Left ventricle myocardium superior (tissue), 1 donor: ENCODE results near the gene ACER1. TPM values are rescaled to one million over a fixed set of nuclear protein-coding genes. Genes with fewer than 3 reads are reported as not detected.
A peak's percentile ranks its signal among the peaks of the same experiment; 100 is the strongest.
"Not testable (repeated sequence)": the region's sequence is repeated elsewhere in the genome, so short reads cannot be mapped to it uniquely, and the experiment has no call there.

Experiments used
- ATAC-seq: fragments of 200-7000 bp; cut with Tn5 transposase; one replicate; pipeline ENCODE4 v1.9.1; 2020; ENCODE audit warnings: mild to moderate bottlenecking, moderate library complexity
- DNase-seq: peaks from one replicate; pipeline ENCODE4 v3.0.0-alpha.2; 2020
- intact Hi-C: fragments of 100-400 bp; cut with micrococcal nuclease; formaldehyde crosslinking; loops from one replicate; pipeline ENCODE4 v1.11.0; 2022
- long read RNA-seq: library from polyadenylated mRNA; unstranded; transcript quantifications from one replicate; pipeline ENCODE4 v2.0.0, GENCODE V29; 2021
- total RNA-seq: library from RNA; stranded (reverse); fragmentation: NEBNext Ultra II Directional; extraction: Animal tissue kit (Norgen Biotek cat#: 25700); gene quantifications from one replicate; pipeline ENCODE4 v1.2.1, GENCODE V29; 2021
- donor health status: DM: no; HTN: yes; CAD: no; lungs with severe emphysema.

Gene ACER1, protein sequence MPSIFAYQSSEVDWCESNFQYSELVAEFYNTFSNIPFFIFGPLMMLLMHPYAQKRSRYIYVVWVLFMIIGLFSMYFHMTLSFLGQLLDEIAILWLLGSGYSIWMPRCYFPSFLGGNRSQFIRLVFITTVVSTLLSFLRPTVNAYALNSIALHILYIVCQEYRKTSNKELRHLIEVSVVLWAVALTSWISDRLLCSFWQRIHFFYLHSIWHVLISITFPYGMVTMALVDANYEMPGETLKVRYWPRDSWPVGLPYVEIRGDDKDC
- total RNA-seq: not detected
- long read RNA-seq: 0 reads

- intact Hi-C loops: no loop called here
- DNase-seq (no peak), ATAC-seq (no peak)
Measured at GRCh38 chr19:6333439-6333838, at the start of gene ACER1. TSS of gene ACER1 (minus strand) at chr19:6333612. CDS start at chr19:6333551, 61 bp downstream.

GRCh38 chr19:6383188-6383587, 49.8 kb upstream of the ACER1 start:
- intact Hi-C loops: no loop called here
- DNase-seq (no peak), ATAC-seq (no peak)

- intact Hi-C loops: no loop called here
- no peak for DNase-seq
Measured at GRCh38 chr19:6381030-6381750, 47.8 kb upstream of the ACER1 start.

GRCh38 chr19:6379744-6380143, 46.3 kb upstream of the ACER1 start:
- DNase-seq: no peak
- no peak for ATAC-seq
- intact Hi-C loops: no loop called here

More at GRCh38 chr19:6381030-6381750, 47.8 kb upstream of the ACER1 start:
- ATAC-seq: no peak

DNA sequence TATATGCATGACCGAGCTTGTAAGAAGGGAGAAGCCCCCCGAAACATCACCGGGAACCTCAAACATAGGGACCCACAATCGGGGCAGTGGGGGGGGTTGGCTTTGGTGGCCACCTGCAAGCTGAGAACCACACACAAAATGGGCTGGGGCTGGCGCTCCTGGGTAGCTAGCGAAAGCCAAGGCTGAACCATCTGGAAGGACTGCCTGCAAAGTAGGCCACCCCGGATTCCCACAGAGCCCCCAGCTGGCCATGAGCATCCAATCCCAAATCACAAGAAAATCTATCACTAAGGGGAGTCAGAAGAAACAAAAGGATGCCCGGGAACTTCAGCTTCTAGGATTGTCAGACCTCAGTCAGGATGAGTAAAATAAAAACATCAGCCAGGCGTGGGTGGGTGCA, 45.1 kb upstream of the ACER1 start:
- ATAC-seq: no peak
- intact Hi-C loops: no loop called here

DNA sequence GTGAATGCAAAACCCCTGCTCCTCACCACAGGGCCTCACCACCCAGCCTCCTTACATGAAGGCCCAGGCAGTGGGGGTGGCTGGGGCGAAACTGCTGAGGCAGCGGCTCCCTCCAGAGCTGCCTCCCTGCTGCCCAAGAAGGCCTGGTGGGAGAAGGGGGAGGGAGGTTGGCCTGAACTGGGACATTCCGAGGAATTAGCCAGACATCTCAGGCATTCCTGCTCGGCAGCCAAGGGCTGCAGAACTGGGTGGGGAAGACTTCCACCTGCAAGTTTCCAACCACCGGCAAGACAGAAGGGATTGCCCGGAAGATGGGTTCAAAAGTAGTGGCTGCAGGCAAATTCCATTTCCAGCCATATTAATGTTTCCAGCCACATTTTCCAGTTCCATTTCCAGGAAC, 44.6 kb upstream of the ACER1 start:
- ATAC-seq (no peak), DNase-seq (no peak)
- intact Hi-C loops: no loop called here

More for the DNA sequence above, 45.1 kb upstream of the ACER1 start:
- DNase-seq: no peak

DNA sequence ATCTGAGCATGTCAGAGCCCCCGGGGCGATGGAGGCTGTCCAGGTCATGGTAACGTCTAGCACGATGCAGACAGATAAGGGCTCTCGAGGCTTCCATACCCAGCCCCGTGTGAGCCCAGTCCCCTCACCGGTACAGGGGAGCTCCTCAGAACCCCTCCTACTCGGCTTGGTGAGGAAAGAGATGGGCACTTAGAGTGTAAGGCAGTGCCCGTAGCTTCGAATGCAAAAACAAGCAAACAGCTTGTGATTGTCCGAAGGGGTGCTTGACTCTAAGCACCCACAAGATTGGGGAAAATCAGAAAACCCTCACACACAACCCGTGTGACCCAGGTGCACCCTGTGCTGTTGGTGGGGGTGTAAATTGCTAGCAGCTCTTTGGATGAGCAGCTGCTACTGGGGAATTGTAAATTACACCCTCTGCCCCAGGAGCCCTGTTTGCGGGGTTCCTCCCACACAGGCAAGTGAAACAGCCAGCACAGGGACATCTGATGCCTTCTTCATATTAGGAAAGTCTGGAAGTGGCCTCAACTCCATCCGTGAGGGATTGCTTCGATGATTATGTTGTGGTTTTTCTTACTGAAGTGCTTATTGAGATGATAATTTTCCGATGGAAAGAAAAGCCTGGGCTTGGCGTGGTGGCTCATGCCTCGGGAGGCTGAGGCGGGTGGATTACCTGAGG, 43.2 kb upstream of the ACER1 start:
- ATAC-seq (no peak), DNase-seq (no peak)
- intact Hi-C loops: no loop called here

DNA sequence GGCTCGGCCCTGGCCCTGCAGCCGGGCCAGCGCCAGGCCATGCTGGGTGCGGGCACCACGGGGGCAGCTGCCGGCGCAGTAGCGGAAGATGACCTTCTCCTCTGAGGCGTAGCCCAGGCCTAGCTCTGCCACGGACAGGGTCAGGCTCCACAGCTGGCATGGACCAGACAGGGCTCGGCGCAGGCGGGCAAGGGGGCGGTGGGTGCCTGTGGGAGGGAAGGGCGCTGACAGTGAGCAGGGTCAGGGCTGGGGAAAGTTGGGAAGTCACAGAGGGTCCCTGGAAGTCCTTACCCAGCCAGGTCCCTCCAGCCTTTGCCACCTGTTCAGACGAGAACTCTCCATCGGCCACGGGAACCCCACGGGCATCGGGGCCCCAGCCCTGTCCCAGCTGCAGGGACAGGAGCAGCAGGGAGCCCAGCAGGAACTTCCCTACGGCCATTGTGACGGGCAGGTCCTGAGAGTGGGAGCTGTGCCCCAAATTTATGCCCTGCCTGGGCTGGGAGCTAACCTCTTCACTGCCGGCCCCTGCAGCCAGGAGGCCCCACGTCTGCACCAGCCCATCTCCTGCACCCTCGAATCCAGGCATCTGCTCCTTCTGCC, 42.1 kb upstream of the ACER1 start, which contains the start of gene PSPN:
TSS of gene PSPN (minus strand) at position 523 of the 600 bp plus-strand sequence. CDS start at position 439, 84 bp downstream.
- intact Hi-C loops: no loop called here
- ATAC-seq (no peak), DNase-seq (no peak)

GRCh38 chr19:6374711-6375410, 41.4 kb upstream of the ACER1 start:
- intact Hi-C loops: no loop called here
- DNase-seq: no peak
- no peak for ATAC-seq

GRCh38 chr19:6374161-6374709, 40.8 kb upstream of the ACER1 start:
- DNase-seq (peak; percentile 52), ATAC-seq (no peak)
- intact Hi-C loops: no loop called here

GRCh38 chr19:6373813-6374108, 40.3 kb upstream of the ACER1 start:
- ATAC-seq (no peak), DNase-seq (no peak)
- intact Hi-C loops: no loop called here

GRCh38 chr19:6373096-6373812, 39.8 kb upstream of the ACER1 start:
- ATAC-seq: peak; percentile 86
- peak; percentile 99 for DNase-seq
- intact Hi-C loops: no loop called here

DNA sequence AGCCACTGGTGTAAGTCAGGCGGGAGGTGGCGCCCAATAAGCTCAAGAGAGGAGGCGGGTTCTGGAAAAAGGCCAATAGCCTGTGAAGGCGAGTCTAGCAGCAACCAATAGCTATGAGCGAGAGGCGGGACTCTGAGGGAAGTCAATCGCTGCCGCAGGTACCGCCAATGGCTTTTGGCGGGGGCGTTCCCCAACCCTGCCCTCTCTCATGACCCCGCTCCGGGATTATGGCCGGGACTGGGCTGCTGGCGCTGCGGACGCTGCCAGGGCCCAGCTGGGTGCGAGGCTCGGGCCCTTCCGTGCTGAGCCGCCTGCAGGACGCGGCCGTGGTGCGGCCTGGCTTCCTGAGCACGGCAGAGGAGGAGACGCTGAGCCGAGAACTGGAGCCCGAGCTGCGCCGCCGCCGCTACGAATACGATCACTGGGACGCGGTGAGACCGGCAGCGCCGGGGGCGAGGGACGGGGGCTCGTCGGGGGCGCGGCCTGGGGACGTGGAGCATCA, 39.2 kb upstream of the ACER1 start, which contains the start of gene ALKBH7:
TSS of gene ALKBH7 (plus strand) at position 201 of the 502 bp plus-strand sequence. CDS start at position 228, 27 bp downstream.
- intact Hi-C loops: no loop called here
- DNase-seq (peak; percentile 97), ATAC-seq (peak; percentile 90)

GRCh38 chr19:6364353-6364752, 30.9 kb upstream of the ACER1 start:
- no peak for DNase-seq
- no peak for ATAC-seq
- intact Hi-C loops: no loop called here

DNA sequence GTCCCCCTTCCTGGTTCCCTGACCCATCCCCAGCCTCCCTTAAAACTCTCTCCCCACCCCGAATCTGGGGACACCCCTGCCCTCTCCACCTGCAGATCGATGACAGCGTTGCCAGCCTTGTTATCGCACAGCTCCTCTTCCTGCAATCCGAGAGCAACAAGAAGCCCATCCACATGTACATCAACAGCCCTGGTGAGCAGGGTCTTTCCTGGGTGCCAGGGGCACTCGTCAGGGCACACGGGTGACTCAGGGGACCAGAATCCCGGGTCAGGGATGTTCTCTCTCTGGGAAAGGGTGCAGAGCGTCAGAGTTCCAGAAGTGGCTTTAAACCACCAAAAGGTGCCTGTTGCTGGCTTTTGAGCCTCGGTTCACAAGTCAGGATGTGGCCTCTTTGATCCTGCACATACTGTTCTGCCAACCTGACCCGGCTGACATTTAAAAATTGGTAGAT, 29.0 kb upstream of the ACER1 start:
- ATAC-seq (no peak), DNase-seq (no peak)
- intact Hi-C loops: no loop called here

DNA sequence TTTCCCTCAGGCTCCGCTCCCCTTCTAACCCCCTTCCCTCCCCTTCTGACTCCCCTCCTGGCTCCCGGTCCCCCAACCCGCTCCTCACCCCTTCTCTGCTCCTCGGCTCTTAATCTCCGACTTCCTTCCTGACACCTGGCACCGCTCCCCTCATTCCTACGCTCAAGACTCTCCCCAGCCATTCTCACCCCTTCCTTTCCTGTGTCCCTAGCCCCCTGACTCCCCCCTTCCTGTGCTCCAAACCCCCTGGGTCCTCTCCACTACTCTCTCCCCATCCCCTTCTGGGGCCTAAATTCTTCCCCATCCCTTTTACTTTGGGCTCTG, 28.6 kb upstream of the ACER1 start:
- ATAC-seq (no peak), DNase-seq (no peak)
- intact Hi-C loops: no loop called here

DNA sequence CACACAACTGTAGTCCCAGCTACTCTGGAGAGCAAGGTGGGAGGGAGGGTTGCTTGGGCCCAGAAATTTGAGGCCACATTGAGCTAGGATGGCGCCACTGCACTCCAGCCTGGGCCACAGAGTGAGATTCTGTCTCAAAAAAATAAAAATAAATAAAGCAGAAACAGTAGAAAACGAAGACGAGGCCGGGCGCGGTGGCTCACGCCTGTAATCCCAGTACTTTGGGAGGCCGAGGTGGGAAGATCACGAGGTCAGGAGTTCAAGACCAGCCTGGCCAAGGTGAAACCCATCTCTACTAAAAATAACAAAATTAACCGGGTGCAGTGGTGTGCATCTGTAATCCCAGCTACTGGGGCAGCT, 27.4 kb upstream of the ACER1 start:
- DNase-seq, ATAC-seq, intact Hi-C loops: not testable (repeated sequence)

GRCh38 chr19:6360445-6360844, 27.0 kb upstream of the ACER1 start:
- DNase-seq, intact Hi-C loops, ATAC-seq: not testable (repeated sequence)
